NCI-H1694 (cell line): ENCODE results near the gene PPP1R7.

Source experiments
- DNase-seq: peaks from one replicate; lab custom pipeline; 2025; lab: John Stamatoyannopoulos, UW

Gene PPP1R7

DNA sequence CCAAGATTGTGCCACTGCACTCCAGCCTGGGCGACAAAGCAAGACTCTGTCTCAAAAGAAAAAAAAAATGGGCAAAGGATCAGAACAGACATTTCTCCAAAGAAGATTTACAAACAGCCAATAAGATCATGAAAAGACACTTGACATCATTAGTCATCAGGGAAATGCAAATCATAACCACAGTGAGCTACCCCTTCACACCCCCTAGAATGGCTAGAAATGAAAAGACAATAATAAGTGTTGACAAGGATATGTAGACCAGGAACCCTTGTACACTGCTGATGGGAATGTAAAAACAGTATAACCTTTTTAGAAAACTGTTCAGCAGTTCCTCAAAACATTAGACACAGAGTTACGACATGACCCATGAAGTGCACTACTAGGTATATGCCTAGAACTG lies 29.8 kb upstream of the PPP1R7 start:
- no peak for DNase-seq

DNA sequence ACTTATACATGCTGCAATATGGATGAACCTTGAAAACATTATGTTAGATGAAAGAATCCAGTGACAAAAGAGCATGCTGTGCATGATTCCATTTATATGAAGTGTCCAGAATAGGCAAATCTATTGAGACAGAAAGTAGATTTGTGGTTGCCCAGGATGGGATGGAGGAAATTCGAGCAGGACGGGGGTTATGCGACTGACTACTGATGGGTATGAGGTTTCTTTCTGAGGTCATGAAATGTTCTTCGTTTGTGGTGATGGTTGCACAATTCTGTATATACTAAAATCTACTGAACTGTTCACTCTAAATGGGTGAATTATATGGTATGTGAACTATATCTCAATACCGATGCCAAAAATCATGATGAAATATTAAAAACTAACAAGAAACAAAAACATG lies 29.3 kb upstream of the PPP1R7 start:
- DNase-seq = no peak

DNA sequence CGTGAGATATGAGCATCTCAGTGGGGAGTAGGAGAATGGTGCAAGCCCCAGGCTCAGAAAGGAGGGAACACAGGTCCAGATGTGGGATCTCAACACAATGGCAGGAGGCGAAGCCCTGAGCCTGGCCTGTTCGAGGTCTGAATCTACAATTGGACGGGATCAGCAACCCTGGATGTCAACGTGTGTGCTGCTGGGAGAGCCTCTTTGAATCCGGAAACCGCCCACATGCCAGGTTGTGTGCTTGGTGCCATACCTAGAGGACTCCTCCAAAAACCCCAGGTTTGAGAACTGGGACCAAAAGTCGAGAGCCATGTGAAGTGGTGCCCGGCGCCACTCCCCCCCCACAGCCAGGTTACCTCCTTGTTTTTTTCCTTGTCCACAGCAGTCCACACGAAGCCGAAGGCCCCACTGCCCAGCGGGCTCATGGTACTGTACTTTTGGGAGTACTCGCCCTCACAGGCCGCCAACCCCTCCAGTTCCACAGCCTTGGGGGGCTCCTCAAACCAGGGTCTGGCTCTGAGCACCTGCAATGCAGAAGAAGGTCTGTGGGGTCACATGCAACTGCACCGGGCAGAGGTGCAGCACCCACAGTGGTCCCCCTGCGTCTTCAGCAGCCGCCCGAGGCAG lies 27.8 kb upstream of the PPP1R7 start:
- DNase-seq = no peak

DNA sequence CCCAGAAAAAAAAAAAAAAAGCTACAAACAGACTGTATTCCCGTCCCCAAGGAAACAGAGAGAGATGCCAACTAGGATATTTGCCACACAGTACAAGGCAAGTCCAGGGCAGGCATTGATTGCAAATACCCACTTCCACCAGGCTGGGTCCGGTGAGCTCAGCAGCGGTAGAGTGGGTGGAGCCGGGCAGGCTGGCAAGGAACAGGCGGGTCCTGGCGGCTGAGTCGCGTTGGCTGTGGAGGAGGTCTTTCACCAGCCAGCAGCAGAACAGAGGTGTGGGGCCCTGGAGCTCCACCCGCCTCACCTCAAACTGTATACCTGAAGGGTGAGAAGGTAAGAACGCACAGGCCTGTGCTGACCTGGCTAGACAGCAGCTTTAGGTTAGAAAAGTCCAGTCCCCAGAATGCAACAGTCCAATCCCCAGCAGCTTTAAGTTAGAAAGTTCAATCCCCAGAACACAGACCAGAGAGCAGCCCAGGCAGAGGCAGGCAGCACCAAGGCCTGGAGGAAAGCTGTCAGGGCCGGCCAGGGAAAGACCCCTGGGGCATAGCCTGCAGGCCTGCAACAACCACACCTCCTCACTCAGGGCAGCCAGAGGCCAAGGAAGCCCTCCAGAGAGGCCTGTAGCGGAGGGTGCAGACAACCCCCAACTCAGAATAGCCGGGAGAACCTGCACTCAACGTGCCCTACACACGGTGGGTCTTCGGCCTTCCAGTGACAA lies 26.3 kb upstream of the PPP1R7 start:
- DNase-seq = no peak

DNA sequence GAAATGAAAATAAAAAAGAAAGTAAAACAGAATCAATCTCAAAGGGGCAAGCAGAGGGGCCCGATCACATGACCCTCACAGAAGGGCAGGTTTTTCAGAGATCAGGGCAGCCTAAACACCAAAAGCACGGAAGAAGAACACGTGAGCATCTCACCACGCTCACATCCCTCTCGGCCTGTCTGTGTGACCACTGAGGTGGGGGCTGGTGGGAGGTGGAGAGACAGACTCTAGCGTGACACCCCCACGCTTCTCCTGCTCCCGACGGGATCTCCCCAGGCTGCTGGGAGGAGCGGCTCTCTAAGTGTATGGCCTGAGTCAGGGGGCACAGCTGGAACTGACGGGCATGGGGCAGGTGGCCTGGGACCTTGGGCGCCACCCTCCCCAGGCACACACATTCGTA lies 24.6 kb upstream of the PPP1R7 start:
- DNase-seq = no peak

DNA sequence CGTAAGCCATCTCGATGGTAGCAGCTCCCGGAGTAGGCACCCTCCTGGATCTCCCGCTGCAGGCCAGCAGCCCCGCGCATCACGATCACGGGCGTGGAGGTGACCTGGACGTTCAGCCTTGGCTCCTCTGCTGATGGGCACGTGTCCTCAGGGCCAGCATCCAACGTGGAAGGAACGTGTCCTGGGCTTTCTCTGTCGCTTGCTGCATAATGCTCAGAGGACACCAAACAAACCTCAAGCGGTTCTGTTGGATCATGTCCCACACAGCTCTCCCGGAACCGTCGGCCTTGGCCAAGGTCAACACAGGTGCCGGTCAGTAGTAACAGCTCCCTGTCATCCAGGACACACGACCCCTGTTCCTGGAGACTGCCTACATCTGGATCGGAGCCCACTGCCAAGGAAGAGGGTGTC lies 24.1 kb upstream of the PPP1R7 start:
- no peak for DNase-seq

DNA sequence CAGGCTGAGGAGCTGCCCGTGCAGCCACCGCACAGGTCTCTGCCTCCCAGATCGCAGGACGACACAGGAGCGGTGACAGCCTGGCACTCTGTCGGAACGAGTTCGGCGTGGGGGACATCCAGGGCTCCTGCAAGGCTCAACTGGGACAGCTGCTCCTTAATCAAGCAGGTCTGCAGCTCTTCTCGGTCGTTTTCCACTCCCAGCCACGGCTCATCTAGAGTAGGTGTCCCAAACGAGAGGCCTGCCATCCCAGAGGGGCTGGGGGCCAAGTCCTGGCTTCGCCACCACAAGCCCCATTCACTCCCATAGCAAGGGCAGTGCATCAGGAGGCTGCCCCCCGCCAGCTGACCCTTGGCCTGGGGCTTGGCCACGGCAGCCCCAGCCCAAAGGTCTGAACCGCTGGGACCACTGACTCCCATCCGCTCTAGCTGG lies 23.5 kb upstream of the PPP1R7 start:
- DNase-seq = no peak

DNA sequence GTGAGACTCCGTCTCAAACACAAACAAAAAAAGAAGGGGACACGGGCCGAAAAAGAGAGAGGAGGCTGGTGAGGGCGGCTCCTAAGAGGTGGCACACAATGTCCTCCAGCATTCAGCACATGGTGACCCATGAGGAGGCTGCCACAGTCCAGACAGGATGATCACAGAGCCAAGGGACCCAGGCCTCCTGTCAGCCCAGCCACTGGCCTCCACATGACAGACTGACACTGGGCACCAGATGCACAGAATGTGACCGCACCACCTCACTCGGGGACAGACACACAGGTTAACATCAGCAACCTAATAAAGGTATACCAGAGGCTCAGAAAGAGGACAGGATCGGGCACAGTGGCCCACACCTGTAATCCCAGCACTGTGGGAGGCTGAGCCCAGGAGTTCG lies 22.0 kb upstream of the PPP1R7 start:
- DNase-seq = no peak

DNA sequence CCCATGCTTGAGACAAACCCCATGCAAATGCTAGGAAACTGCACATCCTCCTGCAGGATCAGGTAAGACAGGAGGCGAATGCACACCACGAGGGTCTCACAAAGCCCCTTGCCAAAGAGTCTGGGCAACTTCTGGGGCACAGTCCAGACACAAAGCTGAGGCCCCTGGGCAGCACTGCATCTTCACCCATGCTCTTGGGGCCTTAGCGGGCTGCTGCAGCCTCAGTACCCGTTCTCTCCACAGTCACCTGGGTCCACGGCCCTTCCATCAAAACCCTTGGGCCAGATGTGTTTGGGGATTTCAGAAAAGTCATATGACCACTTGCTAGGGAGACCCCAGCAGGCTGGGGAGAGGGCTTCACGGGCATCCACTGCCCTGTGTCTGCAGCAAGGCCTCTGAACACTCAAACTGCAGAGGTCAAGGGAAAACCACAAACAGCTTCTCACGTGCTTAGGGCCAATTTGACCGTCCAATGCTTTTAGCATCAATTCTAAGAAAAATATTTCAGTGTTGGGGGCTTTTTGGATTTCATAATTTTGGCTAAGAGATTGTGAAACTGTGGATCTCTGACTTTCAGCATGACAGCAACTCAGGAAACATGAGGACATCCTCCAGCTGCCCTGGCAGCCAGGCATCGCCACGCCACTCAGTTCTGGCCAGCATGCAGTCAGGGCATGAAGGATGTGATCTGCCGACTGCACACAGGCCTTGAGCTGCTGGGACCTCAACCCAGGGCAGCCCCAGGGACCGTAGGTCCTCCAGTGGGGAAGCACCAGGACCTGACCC lies 21.0 kb upstream of the PPP1R7 start:
- DNase-seq = no peak

DNA sequence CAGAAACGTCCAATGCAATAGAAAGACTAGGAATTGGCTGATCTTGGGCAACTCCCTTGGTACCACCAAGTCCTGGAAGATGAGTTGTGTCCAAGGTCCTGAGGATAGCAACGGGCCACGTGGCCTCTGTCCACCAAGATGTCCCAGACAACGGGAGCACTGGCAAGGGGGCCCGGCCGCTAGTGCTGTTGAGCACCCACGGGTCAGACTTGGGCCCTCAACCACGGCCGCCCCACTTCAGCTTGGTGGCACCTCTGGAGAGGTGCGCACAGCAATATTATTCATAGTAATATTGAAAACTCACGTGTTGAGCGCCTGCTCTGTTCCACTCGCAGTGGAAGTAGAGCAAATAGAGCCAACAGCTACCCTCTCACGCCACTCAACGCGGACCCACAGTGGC lies 20.0 kb upstream of the PPP1R7 start:
- no peak for DNase-seq

DNA sequence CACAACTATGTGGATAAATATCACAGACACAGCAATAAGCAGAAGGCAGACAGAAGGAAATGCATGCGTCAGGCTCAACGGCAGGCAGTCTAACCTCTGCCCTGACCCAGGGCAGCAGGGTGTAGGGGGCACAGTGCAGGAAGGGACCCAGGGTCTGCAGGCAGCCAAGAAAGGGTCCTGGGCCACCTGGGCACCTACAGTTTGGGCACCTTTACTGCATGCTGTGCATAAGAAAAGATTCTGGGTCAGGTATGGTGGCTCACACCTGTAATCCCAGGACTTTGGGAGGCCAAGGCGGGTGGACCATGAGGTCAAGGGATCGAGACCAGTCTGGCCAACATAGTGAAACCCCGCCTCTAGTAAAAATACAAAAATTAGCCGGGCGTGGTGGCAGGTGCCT lies 18.7 kb upstream of the PPP1R7 start:
- no peak for DNase-seq

DNA sequence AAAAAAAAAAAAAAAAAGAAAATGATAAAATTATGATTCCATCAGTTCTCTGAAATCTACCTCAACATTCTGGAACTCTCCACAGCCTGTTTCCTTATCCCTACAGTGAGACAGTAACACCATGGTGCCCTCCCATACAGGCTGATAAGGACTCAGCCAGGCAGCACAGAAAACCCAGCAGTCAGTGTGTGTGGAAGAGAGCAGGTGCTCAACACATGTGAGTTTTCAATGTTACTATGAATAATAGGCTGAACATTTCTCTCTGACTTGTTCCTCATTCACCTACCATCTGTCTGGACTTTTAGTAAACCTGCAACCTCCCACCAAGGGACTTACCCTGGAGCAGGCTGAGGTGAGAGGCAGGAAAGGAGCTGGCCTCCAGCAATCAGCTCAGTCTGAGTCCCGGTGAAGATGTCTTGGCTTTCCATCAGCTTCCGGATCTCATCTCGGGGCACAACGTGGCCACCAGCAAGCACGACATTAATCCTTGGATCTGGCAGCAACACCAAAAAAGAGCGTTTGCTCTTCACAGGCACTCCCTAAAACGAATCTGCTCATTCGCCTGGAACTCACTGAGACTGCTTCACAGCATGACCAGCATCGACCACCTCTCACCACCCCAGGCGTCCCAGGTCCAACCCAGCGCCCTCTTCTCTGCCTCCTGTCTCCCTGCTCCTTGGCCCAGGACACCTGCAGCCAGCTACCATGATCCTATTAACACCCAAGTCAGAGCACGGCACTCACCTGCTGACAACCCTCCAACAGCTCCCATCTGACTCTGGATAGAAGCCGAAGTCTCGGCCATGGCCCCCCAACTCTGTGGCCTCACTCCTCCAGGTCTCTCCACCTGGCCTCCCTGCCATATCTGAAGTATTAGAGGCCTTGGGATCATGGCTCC lies 17.5 kb upstream of the PPP1R7 start:
- no peak for DNase-seq

DNA sequence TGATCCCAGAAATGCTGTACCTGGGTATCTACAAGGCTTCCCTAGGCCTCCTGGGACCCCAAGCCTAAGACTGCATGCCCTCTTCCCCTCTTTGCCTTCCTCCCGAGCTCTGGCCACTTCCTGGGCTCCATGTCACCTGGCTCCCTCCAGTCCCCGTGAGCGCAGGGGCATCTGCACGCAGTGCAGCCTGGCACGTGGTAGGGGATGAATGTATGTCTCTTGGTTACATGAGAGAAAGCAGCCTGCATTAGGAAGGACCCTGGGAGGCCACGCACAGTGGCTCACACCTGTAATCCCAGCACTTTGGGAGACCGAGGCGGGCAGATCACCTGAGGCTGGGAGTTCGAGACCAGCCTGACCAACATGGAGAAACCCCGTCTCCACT lies 16.8 kb upstream of the PPP1R7 start:
- DNase-seq = no peak

DNA sequence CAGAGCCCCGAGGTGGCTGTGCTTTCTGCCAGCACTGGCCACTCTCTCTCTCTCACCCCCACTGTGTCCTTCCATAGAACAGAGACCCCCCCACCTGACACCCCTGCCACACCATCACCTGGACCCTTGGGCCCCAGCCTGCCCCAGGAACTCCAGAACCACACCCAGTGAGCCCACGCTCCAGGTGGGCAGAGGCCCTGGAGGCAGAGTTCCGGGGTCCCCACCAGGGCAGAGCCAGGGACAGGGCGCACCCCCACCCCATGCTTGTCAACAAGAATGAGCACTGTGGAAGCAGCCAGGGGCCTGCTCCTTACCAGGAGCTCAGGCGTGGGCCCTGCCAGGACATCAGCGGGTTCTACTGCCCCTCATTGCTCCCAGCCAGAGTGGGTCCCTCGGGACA lies 15.6 kb upstream of the PPP1R7 start:
- DNase-seq = no peak

DNA sequence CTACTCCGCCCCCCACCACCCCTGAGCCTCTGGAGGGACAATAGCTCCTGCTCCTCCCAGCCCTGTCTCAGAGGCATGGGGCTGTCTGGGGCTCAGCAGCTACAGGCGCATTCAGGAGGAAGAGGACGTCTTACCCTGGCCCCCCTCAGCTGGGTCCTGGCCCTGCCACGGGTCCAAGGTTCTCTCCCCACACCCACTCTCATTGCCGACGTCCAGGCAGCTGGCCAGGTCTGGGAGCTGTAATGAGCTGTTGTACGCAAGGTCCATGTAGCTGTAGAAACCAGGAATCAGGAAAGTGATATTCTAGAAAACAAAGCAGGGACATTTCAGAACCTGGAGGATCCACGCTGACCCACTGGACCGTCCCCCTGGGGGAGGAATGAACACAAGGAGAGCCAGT lies 14.5 kb upstream of the PPP1R7 start:
- no peak for DNase-seq

DNA sequence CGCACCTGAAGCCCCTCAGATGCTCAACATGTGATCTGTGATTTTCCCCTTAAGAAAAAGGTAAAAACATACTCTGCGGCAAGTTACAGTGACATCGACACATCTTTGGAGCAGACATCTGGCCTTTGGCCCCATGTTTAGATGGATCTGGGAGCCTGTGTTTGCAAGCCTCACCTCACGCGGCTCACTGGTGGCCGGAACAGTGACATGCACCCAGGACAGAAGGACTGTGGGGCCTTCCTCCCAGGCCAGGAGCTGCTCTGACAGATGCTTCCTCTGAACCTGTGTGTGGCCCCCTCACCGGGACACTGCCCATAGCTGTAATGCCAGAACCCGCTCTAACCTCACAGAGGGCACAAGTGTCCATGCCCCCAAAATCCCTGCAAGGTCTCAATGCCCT lies 14.1 kb upstream of the PPP1R7 start:
- DNase-seq = no peak

DNA sequence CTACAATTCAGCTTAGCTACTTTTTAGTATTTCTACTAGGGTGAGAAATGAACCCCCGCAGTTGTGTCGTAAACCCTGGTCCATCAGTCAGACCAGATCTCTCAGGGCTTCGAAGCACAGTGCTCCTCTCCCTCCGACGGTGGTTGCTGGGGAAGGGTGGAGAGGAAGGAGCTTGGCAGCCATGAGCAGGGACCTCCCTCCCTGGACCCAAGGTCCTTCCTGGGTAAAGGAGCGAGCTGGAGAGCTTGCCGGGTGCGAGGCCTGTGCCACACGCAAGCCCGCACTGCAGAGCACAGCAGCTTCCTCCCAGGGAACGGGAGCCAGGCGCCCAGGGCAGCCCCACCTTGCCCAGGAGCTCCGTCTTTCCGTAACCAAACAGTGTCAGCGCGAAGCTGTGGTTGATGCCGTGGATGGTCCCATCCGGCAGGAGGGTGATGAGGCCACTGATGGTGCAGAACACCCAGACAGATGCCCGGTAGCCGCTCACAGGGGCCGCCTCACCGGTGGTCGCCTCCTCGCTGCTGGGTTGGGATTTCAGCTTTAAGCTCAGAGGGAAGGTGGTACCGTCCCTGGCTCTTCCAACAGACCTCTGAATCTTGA lies 13.5 kb upstream of the PPP1R7 start:
- DNase-seq = no peak

DNA sequence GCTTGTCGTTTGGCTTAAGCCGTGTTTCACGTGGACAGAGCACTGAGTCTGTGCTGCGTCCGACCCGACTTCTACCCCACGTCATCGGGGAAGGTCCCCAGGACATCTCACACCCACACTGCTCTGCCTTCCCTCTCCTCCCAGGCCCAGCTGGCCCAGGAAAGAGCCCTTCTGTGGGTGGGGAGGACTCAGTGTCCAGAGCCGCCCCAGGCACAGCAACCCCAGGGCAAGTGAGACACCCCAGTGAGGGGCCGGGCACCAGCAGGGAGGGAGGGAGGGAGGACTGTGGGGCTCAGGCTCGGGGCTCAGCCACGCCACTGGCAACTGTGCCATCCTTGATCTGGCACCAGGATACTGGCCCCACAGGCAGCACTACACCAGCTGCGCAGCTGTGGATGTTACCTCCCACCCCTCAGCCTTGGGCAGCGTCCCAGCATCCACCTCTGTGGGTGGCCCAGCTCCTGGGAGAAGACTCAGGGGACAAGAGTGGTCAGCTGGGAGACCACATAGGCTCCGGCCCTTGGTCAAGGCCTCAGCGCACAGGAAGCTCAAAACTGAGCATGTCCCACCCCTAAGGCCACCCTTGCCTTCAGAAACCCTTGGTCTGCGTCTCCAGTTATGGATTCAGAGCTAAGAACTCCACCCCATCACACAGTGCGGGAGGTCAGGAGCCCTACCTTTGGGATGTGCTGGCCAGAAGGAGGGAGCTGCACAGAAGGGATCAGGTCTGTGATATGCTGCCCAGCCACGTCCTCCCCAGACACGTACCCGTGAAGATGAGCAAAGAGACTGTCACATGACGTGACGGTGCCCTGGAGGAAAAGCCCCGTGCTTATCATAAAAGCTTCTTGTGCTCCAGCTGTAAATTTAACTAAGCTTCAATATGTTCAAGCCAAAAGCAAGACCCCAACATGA lies 12.7 kb upstream of the PPP1R7 start:
- DNase-seq = no peak

DNA sequence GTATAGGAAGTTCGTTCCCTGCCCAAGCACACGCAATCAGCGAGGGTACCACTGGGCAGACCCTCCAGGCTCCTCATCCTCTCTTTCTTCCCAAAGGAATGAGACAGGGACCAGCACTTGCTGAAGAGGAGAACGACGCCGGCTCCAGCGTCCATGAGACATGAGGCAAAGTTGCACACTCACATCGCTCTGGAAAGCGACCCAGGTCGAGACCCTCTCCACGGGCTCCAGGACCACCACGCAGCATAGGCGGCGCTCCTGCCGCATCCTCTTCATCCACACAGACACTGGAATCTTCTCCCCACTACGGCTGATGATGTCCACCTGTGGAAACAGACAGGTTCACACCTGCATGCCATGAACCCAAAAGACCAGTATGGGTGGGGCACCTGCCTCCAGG lies 11.8 kb upstream of the PPP1R7 start:
- DNase-seq = no peak

DNA sequence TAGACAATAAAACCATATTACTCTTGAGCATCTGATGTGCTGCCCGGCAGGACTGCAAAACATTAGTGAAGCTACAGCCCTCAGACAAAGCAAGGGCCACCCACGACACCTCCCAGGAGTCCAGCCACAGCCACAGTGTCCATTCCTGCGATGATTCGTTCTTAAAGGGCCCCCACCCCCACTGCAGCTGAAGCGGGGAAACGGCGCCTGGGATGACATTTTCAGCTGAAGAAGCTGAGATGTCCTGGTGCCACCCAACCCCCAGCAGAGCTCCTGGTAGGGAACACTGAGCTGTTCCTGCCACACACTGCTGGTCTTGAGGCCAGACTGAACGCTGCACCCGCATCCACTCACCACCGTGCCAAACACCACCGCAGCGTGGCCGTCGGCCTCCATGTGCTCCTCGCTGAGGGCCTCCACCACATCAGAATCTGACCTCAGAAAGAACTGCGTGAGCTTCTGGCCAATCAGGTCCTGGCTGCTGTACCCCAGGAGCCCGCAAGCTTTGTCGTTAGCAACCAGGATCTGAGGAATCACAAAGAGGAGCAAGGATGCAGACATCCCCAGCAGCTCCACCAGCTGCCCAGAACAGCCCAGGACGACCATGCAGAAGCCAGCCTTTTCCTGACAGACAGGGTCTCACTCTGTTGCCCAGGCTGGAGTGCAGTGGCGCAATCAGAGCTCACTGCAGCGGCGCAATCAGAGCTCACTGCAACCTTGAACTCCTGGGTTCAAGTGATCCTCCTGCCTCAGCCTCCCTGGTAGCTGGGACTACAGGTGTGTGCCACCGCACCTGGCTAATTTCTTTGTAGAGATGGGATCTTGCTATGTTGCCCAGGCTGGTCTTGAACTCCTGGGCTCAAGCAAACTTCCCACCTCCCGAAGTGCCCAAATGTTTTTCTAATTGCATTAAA lies 10.5 kb upstream of the PPP1R7 start:
- DNase-seq = no peak
